AML-193 (cell line): ENCODE measurements around the gene DNAH1.
"Not testable (repeated sequence)": the region's sequence is repeated elsewhere in the genome, so short reads cannot be mapped to it uniquely, and the experiment has no call there.

ENCODE experiments used
- DNase-seq, 2 experiments: peaks; one replicate each; lab custom pipeline; 2025; lab: John Stamatoyannopoulos, UW

The DNAH1 gene

DNA sequence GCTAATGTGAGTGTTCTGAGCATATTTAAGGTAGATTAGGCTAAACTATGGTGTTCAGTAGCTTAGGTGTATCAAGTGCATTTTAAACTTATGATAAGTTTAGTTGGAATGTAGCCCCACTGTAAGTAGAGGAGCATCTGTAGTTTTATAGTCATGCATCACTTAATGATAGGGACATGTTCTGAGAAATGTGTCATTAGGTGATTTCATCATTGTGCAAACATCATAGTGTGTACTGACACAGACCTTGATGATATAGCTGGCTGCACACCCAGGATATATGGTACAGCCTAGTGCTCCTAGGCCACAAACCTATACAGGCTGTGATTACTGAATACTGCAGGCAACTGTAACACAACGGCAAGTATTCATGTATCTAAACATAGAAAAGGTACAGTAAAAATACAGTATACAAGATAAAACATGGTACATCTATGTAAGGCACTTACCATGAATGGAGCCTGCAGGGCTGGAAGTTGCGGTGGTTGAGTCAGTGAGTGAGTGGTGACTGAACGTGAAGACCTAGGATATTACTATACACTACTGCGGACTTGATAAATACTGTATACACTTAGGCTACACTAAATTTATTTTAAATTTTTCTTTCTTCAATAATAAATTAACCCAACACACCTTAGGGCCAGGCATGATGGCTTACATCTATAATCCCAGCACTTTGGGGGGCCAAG, 17.9 kb downstream of the DNAH1 start:
- no peak for DNase-seq

DNA sequence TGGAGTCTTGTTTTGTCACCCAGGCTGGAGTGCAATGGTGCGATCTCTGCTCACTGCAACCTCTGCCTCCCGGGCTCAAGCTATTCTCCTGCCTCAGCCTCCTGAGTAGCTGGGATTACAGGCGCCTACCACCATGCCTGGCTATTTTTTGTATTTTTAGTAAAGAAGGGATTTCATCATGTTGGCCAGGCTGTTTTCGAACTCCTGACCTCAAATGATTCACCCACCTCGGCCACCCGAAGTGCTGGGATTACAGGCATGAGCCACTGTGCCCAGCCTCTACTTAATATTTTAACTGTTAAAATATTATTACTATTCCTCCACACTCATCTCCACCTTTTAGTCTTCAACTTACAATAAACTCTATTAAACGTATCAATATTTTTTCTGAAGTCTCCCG, 22.0 kb downstream of the DNAH1 start:
- DNase-seq: not testable (repeated sequence)

DNA sequence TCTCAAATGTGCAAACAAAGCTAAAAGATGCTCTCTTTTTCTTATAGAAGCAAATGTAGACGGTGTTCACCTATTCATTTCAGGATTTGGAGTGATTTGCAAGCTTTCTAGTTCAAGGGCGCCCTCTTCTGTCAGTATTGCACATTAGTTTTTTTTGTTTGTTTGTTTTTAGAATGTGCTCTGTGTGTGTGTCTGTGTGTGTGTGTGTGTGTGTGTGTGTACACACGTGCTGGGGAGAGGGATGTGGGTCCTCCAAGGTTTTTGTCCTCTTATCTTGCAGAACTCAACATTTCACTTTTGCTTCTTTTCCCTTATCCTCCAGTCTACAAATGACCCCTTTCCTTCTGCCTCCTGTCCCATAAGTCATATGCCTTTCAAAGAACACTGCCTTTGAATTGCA, 23.5 kb downstream of the DNAH1 start:
- DNase-seq: peak; percentile 86 to 89

DNA sequence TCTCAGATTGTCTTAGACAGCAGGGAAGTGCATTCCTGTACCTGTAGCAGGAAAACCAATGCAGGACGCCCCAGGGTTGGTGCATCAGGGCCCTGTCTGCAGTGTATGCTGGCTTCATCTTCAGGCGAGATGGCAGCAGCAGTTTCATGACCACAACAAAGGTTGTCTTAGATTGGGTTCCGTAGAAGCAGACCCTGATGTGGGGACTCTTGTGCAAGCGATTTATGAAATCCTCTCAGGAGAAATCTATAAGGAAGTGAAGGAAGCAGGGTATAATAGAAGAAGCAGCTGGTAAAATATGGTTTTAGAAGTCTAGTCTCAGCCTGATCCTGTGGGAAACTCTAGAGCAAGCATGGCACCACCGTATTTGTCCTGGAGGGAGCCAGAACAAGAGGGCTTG, 25.0 kb downstream of the DNAH1 start:
- peak; percentile 24 to 35 for DNase-seq

DNA sequence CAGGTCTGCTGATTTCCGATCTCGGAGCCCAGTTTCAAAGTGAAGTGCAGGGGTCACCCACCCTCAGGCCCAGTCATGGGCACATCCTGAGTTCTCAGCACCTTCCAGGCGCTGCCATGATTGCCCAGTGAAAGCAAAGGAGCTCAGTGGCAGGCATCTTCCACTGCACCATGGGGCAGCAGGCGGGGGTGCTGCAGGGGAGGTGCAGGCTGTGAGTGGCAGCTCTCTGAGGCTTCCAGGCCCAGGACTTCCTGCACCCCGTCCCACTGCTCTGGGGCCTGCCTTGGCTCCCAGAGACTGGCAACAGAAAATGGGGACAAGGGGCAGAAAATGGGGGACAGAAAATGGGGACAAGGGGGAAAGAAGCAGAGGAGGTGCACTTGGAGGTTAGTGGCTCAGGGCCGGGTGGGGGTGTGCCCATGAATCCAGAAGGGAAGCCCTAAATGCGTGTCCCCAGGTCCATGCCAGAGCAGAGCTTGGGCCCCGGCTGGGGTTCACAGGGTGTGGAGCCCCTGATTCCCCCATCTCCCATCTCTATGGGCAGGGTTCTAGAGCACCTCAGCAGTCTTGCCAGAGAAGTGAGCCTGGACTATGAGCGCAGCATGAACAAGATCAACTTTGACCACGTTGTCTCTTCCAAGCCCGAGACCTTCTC, 28.0 kb downstream of the DNAH1 start:
- DNase-seq: no peak

DNA sequence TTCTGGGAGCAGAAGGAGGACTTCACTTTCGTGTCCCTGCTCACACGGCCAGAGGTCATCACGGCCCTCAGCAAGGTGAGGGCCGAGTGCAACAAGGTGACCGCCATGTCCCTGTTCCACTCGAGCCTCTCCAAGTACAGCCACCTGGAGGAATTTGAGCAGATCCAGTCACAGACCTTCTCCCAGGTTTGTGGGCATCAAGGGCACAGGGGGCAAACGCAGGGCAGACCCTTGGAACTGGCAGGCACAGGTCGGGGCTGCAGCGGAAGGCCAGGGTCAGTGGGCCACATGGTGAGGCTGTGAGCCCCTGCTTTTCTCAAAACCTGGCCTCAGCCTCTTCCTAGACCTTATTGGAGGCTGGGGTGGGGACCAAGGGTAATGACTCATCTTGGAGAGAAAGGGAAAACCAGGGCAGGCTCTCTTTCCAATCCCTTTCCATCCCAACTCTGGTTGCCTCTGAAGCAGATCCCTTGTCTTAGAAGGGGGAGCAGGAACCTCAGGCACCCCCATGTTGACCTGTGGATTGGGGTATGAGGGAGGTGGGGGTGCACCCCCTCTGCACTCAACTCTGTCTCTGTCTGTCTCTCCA, 29.5 kb downstream of the DNAH1 start:
- DNase-seq: no peak

DNA sequence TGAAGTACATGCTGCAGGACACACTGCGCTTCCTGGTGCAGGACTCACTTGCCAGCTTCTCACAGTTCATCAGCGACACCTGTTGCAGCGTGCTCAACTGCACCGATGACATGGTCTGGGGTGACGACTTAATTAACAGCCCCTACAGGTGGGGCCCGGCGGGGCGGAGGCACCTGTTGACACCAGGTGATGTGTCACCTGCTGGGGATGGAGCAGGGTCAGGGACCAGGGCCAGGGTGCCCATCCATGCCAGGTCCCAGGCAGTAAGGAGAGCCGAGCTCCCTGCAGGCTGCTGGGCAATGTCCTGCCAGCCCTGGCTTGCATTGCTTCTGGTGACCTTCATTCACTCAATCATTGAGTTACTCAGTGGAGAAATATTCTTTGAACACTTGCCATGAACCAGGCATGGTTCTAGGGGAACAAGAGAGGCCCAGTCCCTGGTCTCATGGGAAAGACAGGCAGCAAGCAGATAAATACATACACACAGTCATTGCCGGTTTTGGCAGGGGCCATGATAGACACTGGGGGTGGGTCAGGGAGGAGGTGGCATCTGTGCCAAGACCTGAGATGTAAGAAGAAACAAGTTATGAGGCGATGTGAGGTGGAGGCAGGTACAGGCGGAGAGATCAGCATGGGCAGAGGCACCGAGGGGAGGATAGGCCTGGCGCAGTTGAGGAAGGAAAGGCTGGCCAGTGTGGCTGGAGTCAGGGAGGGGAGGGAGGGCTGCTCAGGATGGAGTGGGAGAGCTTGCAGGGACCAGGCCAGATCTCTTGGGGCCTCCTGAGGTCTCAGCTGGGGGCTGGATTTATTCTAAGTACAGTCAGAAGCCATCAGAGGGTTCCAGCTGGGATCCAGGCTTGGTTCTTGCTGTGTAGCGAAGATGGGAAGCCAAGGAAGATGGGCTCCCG, 30.8 kb downstream of the DNAH1 start:
- DNase-seq: no peak

DNA sequence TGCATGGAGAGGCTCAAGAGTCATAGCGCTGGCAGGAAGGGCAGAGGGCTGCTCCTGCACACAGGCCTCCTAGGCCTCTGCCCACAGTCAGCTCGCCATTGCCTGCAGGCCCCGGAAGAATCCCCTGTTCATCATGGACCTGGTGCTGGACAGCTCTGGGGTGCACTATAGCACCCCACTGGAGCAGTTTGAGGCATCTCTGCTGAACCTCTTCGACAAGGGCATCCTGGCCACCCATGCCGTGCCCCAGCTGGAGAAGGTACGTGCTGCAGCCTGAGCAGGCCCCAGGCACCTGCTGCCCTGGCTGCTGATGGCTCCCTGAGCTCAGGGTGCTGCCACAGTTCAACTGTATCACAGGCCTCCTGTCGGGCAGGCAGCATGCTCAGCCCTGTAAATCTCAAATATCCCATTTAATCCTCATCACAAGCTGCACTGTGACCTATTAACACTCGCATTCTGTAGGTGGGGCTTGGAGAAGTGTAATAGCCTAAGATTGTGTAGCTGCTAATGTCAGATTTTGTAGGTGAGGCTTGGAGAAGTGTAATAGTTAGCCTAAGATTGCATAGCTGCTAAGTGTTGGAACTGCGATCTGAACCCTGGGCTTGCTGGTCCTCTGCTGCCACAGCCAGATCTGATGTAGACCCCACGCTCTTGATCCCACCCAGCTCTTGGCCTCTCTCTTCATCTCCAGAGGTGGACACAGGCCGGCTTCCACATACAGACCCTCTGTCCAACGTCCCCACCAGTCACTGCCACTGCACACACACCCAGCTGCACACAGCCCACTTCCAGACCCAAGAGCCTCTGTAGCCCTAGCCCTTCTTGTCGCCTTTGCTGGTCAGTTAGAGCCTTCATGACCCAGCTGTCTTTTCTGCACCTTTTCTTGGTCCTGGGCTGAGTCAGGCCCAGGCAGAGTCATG, 31.9 kb downstream of the DNAH1 start:
- no peak for DNase-seq

DNA sequence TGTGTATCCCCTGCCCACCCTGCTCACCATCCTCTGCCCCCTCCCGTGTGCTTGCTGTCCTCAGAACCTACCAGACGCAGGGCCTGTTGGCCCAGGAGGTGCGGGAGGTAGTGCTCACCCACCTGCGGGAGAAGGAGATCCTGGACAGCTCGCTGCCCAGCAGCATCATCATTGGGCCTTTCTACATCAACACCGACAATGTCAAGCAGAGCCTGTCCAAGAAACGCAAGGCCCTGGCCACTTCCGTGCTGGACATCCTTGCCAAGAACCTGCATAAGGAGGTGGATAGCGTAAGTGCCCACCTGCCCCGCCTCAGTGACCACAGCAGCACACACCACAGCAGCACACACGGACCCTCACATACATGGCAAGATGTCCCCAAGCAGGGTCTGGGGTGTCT, 33.0 kb downstream of the DNAH1 start:
- no peak for DNase-seq

DNA sequence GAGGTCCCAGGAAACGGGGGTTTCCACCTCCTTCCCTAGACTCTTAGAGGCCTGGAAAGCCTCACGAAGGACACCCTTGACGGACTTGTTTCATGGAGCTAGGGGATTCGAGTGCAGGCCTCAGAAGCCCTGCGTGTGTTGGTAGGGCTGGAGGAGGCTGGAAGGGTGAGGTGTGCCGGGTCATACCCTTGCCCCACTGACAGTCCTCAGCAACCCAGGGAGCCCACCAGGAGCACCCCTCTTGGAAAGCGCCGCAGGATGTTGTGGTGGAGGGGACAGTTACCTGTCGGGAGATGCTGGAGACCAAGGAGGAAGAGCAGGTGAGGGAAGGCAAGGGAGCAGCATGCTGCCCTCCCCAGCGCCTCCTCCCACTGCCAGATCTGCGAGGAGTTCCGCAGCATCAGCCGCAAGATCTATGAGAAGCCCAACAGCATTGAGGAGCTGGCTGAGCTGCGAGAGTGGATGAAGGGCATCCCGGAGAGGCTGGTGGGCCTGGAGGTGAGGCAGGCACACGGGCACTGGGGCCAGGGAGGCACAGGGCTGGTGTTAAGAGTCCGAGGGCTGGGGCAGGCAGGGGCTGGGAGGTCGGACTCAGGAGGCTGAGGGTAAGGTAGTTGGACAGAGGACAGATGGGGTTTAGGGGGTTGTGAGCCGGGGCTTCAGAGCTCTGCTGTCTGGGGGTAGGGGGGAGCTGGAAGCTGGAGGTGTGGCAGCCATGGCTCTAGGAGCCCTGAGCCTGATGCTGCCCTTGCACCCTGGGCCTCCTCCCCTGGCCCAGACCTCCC, 33.7 kb downstream of the DNAH1 start:
- DNase-seq: no peak

DNA sequence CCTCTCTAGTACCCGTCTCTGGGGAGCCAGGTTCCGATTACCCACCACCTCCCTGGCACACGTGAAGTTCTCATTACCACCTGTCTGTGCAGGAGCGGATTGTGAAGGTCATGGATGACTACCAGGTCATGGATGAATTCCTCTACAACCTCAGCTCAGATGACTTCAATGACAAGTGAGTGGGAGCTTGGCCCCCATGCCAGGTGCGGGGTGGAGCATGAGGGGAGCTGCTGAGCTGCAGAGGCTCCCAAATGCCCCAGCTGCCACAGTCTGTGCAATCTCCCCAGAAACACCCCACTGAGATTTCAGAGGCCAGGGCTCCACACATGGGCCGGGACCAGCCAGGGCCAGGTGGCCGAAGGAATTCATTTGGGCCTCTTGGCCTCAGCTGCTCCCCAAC, 34.3 kb downstream of the DNAH1 start:
- no peak for DNase-seq

DNA sequence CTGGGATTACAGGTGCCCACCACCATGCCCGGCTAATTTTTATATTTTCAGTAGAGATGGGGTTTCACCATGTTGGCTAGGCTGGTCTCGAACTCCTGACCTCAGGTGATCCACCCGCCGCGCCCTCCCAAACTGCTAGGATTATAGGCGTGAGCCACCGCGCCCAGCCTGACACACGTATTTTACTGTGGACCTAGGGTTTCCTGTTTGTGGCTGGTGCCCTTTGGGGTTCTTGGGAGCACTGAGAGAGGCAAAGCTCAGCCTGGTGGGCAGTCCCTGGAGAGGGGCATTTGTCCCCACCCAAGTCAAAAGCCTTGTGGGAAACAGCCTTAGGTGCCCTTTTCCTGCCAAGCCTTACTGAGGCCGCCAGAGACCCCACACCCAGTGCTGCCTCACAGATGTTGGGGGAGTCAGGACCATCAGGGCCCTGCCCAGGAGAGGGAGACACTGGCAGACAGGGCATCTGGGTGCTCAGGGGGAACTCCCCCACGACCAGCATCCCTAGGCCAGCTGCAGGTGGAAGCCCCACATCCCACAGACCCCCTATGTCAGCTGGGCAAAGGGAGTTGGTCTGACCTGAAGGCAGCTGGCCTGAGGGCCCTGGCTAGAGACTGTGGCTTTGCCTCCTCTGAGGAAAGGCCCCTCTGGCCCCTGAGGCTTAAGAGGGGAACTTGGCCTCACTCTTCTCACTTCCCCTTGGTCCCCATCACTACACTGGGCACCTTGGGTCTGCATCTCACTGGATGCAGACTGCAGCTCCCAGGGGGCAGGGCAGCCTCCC, 35.1 kb downstream of the DNAH1 start:
- no peak for DNase-seq

DNA sequence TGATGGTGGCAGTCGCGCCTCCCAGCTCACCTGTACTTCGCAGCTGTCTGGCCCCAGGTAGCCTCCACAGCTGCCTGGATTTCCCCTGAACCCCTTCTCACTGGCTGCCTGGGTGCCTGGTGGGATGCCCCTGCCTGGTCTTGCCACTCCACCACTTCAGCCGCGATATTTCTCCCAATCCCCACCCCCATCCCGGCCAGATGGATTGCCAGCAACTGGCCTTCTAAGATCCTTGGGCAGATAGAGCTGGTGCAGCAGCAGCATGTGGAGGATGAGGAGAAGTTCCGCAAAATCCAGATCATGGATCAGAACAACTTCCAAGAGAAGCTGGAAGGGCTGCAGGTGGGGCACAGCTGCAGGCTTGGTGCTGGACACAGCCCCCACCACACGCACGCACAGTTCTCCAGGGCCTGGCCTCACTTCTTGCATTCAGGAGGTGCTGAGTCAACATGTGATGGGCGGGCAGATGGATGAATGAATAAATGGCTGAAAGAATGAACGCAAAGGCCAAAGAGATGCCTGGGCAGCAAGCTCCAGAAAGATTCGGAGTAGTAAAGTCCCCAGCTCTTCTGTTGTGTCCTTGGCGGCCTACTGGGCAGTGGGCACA, 35.7 kb downstream of the DNAH1 start:
- no peak for DNase-seq

DNA sequence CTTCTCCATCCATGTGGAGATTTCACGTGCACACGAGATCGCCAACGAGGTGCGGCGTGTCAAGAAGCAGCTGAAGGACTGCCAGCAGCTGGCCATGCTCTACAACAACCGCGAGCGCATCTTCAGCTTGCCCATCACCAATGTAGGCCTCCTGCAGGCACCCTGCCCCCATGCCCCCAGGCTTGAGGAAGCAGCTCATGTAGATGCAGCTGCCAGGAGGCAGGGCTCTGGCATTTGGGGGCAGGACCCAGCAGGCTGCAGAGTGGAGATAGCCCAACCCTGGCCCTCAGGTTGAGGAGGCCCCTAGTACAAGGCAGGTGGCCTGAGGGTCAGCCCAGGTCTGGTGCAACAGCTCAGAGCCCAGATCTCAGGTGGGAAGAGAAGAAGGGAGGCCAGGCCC, 36.4 kb downstream of the DNAH1 start:
- DNase-seq: no peak

DNA sequence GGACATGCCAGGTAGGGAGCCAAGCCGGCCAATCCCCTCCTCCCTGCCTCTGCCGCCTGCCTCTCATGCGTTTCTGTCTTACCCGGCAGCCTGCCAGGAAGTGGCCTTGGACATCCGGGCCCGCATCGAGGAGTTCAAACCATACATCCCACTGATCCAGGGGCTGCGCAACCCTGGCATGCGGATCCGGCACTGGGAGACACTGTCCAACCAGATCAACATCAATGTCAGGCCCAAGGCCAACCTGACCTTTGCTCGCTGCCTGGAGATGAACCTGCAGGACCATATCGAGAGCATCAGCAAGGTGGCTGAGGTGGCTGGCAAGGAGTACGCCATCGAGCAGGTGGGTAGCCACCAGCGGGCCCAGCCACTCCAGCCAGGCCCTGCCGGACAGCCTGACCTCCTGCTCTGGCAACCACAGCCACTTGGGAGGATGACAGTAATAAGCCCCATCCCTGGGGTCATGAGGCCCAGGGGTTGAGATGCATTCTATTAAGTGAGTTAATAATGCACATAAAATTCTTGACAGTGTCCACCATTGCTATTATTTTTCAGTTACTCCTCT, 37.3 kb downstream of the DNAH1 start:
- DNase-seq: no peak

DNA sequence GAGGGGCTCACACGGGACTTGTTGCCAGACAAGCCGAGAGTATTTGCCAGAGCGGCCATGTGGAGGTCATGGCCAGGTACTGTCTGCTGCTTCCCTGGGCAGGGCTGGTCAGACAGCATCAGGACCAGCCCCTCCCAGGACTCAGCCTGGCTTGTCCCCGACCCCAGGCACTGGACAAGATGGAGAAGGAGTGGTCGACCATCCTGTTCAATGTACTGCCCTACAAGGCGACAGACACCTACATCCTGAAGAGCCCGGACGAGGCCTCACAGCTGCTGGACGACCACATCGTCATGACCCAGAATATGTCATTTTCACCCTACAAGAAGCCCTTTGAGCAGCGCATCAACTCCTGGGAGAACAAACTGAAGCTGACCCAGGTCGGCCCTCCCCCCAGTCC, 38.6 kb downstream of the DNAH1 start:
- no peak for DNase-seq

DNA sequence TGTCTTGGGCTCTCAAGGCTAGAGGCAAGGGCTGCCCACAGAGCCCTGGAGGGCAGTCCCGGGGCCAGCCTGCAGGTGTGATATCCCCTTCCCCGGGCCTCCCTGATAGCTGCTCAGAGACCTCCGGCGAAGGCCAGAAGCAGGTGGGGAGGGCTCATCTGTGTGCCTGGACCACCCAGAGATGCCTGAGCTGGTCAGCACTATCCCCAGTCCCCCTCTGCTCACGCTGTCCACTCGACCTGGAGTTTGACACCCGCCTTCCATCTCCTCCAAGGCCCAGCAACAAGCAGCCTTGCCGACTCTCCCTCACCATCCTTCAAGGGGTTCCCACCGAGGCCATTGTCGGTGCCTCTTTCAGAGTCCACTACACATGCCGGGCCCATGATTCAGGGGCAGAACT, 39.4 kb downstream of the DNAH1 start:
- DNase-seq: no peak

DNA sequence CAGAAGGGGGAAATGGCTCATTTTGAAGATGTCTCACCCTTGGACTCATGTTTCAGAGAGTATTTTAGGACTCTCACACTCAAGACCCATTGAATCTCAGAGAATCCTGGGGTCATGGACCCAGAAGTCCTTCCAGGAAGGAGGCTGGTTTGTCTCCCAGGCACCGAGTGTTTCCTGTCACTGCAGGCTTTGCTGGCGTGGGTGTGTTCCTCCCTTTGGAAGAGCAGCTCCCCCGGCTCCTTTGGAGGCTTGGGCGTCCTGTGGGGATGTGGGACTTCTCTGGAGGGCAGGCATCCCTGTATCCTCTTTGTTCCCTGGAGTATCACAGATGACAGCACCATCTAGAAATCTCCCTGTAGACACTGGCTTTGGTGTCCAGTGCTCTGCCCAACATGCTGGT, 40.0 kb downstream of the DNAH1 start:
- no peak for DNase-seq
